ENCODE results near the gene KCNIP3.
"Not testable (repeated sequence)": the region's sequence is repeated elsewhere in the genome, so short reads cannot be mapped to it uniquely, and the experiment has no call there.

Gene KCNIP3

GRCh38 chr2:95296880-95297487 is at the start of gene KCNIP3:
Gene KCNIP3 (plus strand): TSS chr2:95297347. CDS start chr2:95297439, 92 bp downstream.
- peak; percentile 57 for DNase-seq

GRCh38 chr2:95258271-95258670 is 38.9 kb upstream of the KCNIP3 start:
- no peak for DNase-seq

GRCh38 chr2:95260028-95261023 is 36.8 kb upstream of the KCNIP3 start:
- DNase-seq: no peak

GRCh38 chr2:95261602-95262001 is 35.5 kb upstream of the KCNIP3 start:
- no peak for DNase-seq

GRCh38 chr2:95262896-95263542 is 34.1 kb upstream of the KCNIP3 start:
- DNase-seq: no peak

GRCh38 chr2:95264624-95265023 is 32.5 kb upstream of the KCNIP3 start:
- DNase-seq: no peak

- DNase-seq: no peak
Measured at GRCh38 chr2:95265182-95265581, 32.0 kb upstream of the KCNIP3 start.

- DNase-seq: no peak
Measured at GRCh38 chr2:95266781-95267430, 30.2 kb upstream of the KCNIP3 start.

GRCh38 chr2:95267458-95268210 is 29.5 kb upstream of the KCNIP3 start:
- no peak for DNase-seq

- DNase-seq: no peak
Measured at GRCh38 chr2:95268211-95269035, 28.7 kb upstream of the KCNIP3 start.

GRCh38 chr2:95269036-95269680 is 28.0 kb upstream of the KCNIP3 start:
- no peak for DNase-seq

- DNase-seq: not testable (repeated sequence)
Measured at GRCh38 chr2:95269745-95270144, 27.4 kb upstream of the KCNIP3 start.

GRCh38 chr2:95270541-95271081 is 26.5 kb upstream of the KCNIP3 start:
- no peak for DNase-seq

- DNase-seq: no peak
Measured at GRCh38 chr2:95271381-95271971, 25.7 kb upstream of the KCNIP3 start.

- DNase-seq: no peak
Measured at GRCh38 chr2:95272299-95272751, 24.8 kb upstream of the KCNIP3 start.

GRCh38 chr2:95272781-95273180 is 24.4 kb upstream of the KCNIP3 start:
- DNase-seq: no peak

GRCh38 chr2:95273566-95274290 is 23.4 kb upstream of the KCNIP3 start:
- no peak for DNase-seq

GRCh38 chr2:95274291-95275150 is 22.6 kb upstream of the KCNIP3 start, which contains the start of gene PROM2:
Gene PROM2 (plus strand): TSS chr2:95274449. CDS start chr2:95274586, 137 bp downstream.
- DNase-seq: no peak
